Measurements from ENCODE around the gene RHOG. TPM values are rescaled to one million over a fixed set of nuclear protein-coding genes. Genes with fewer than 3 reads are reported as not detected.
"Not testable (repeated sequence)": the region's sequence is repeated elsewhere in the genome, so short reads cannot be mapped to it uniquely, and the experiment has no call there.

The RHOG gene
- total RNA-seq, 1 donor from 2014 or later: 163 TPM

DNA sequence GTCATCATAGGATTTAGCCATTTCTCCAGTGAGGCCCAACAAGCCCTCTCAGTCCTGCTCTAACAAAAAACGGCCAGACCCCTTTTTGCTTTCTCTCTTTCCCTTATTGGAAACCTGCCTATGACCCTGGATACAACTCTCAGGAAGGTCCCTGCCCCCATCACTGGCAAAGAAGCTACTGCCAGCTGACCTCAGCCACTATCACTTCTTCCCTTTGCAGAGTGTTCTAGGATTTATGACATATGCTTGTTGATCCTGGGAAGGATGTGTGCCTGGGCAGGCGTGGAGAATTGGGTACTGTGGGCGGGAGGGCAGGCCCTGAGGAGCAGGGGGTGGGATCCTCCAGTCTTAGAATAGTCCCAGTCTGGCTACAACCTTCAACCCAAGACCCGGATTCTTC lies 24.9 kb downstream of the RHOG start:
- no peak overlapping the region for H3K27ac Mint-ChIP-seq
- no peaks in the 10 kb centered on the region for H3K36me3 Mint-ChIP-seq (ENCODE audit: low read depth)
- H3K4me1 Mint-ChIP-seq: no peaks in the 10 kb centered on the region
- ATAC-seq (ENCODE audit: low read depth): no peak
- DNase-seq: no peak
- H3K27me3 Mint-ChIP-seq: no peaks in the 10 kb centered on the region
- H3K9me3 Mint-ChIP-seq: no peaks in the 10 kb centered on the region
- intact Hi-C loops (cut with micrococcal nuclease): no loop called here
- no peak overlapping the region for H3K4me3 Mint-ChIP-seq
- CTCF ChIA-PET: no interaction called here
- POLR2A ChIA-PET: interaction anchor here (0.7 kb wide), 1 partner anchor 22 kb away, joined by 3 read pairs; no protein-coding TSS in a partner anchor
- TF ChIP-seq, protein P1, sequence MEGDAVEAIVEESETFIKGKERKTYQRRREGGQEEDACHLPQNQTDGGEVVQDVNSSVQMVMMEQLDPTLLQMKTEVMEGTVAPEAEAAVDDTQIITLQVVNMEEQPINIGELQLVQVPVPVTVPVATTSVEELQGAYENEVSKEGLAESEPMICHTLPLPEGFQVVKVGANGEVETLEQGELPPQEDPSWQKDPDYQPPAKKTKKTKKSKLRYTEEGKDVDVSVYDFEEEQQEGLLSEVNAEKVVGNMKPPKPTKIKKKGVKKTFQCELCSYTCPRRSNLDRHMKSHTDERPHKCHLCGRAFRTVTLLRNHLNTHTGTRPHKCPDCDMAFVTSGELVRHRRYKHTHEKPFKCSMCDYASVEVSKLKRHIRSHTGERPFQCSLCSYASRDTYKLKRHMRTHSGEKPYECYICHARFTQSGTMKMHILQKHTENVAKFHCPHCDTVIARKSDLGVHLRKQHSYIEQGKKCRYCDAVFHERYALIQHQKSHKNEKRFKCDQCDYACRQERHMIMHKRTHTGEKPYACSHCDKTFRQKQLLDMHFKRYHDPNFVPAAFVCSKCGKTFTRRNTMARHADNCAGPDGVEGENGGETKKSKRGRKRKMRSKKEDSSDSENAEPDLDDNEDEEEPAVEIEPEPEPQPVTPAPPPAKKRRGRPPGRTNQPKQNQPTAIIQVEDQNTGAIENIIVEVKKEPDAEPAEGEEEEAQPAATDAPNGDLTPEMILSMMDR (IDR thresholded peaks at IDR 0.05): no peak

DNA sequence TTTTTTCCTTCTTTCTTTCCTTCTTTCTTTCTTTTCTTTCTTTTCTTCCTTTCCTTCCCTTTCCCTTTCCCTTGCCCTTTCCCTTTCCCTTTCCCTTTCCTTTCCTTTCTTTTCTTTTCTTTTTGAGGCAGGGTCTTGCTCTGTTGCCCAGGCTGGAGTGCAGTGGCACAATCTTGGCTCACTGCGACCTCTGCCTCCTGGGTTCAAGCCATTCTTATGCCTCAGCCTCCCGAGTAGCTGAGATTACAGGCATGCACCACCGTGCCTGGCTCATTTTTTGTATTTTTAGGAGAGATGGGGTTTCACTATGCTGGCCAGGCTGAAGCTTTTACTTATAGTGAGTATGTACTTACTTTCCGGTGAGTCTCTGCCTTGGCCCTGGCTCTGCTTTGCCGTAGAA lies 25.9 kb downstream of the RHOG start:
- ChIA-PET CTCF (interaction anchor here (0.6 to 1.6 kb wide), 2 partner anchors 35 to 299 kb away, joined by 3 to 4 read pairs; no protein-coding TSS in a partner anchor), POLR2A (interaction anchor here (0.7 kb wide), 1 partner anchor 23 kb away, joined by 3 read pairs; no protein-coding TSS in a partner anchor)
- H3K4me3 Mint-ChIP-seq; H3K9me3 Mint-ChIP-seq; intact Hi-C loops (cut with micrococcal nuclease); H3K27me3 Mint-ChIP-seq; DNase-seq; ATAC-seq (ENCODE audit: low read depth); H3K4me1 Mint-ChIP-seq; H3K27ac Mint-ChIP-seq; H3K36me3 Mint-ChIP-seq (ENCODE audit: low read depth): not testable (repeated sequence)

DNA sequence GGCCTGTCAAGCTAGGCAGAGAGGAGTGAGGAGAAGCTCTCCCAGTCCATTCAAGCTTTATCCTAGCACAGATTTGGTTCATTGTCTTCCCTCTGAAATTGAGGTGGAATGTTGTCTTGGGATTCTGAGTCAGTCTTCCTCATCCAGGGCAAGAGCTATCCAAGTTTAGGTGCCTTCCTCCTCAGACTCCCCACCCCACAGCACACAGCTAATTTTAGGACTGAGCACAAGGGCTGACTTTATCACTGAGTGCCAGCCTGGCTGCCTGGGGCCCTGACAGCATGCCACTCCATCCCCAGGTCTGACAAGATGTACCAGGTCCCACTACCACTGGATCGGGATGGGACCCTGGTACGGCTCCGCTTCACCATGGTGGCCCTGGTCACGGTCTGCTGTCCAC lies 29.8 kb downstream of the RHOG start:
- Mint-ChIP-seq H3K9me3 (no peaks in the 10 kb centered on the region), H3K27ac (no peak overlapping the region), H3K4me1 (peaks cover 13% of the 10 kb centered on the region), H3K4me3 (no peak overlapping the region), H3K27me3 (no peaks in the 10 kb centered on the region), H3K36me3 (ENCODE audit: low read depth) (peaks cover 5% of the 10 kb centered on the region)
- POLR2A ChIA-PET: interaction anchor here (7.4 kb wide), 1 partner anchor 29 kb away, joined by 46 read pairs; the partner anchor contains the start of gene RHOG
- TF ChIP-seq, protein P1 (IDR thresholded peaks at IDR 0.05): no peak
- DNase-seq: no peak
- CTCF ChIA-PET: interaction anchor here (1.2 to 4.2 kb wide), 2 partner anchors 29 to 262 kb away, joined by 5 to 36 read pairs; partner anchors contain the start of gene RHOG
- ATAC-seq (ENCODE audit: low read depth): no peak
- intact Hi-C loops (cut with micrococcal nuclease): no loop called here

DNA sequence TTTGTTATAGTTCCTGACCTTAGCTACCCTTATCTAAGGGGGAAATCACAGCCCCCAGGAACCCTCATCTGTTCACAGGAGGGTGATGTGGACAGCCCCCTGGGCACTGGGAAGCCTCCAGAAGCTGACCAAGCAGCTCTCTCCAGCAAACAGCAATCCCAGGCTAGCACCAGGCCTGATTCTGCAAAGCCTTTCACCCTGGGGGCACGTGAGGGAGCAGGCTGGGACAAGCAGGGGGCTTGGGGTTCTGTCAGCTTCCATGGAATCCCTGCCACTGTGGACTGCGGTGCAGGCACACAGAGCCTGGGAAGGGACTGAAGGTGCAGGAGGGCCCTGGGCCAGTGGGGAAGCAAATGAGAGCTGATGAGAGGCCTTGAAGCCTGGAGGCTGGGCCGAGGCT lies 30.3 kb downstream of the RHOG start:
- Mint-ChIP-seq H3K27ac (no peak overlapping the region), H3K36me3 (ENCODE audit: low read depth) (peaks cover 5% of the 10 kb centered on the region), H3K4me3 (no peak overlapping the region), H3K9me3 (no peaks in the 10 kb centered on the region), H3K4me1 (peaks cover 13% of the 10 kb centered on the region), H3K27me3 (no peaks in the 10 kb centered on the region)
- CTCF ChIA-PET: interaction anchor here (1.2 to 4.2 kb wide), 2 partner anchors 29 to 262 kb away, joined by 5 to 36 read pairs; partner anchors contain the start of gene RHOG
- intact Hi-C loops (cut with micrococcal nuclease): no loop called here
- no peak for ATAC-seq (ENCODE audit: low read depth)
- TF ChIP-seq, protein P1 (IDR thresholded peaks at IDR 0.05): no peak
- no peak for DNase-seq
- POLR2A ChIA-PET: interaction anchor here (1.7 to 7.4 kb wide), 2 partner anchors 15 to 30 kb away, joined by 6 to 46 read pairs; partner anchors contain the start of gene RHOG

DNA sequence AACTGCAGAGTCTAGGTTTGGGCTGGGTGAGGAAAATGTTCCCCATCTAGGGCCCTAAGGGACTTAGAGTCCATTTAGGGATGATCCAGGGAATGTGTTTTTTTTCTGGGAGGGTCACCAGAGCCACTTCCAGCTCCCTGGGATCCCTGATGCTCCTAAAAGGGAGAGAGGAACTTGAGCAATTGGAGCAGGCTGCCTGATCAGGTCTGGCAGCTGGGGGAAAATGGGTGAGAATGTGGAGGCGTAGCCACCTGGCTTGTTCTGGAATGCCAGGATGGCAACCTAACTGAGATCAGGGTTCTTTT lies 31.2 kb downstream of the RHOG start:
- Mint-ChIP-seq H3K4me3 (no peak overlapping the region), H3K36me3 (ENCODE audit: low read depth) (peaks cover 5% of the 10 kb centered on the region), H3K9me3 (no peaks in the 10 kb centered on the region), H3K4me1 (peaks cover 13% of the 10 kb centered on the region), H3K27ac (no peak overlapping the region), H3K27me3 (no peaks in the 10 kb centered on the region)
- ChIA-PET CTCF (interaction anchor here (1.0 to 4.2 kb wide), 11 partner anchors 11 to 264 kb away, joined by 3 to 36 read pairs (median 5); partner anchors contain the start of genes NUP98 and RHOG), POLR2A (interaction anchor here (0.8 to 7.4 kb wide), 7 partner anchors 12 to 45 kb away, joined by 3 to 46 read pairs (median 13); partner anchors contain the start of genes NUP98, RHOG and STIM1)
- intact Hi-C loops (cut with micrococcal nuclease): loop anchor here (2.0 to 5.0 kb wide), 2 partner anchors 25 to 37 kb away; no protein-coding TSS in a partner anchor
- no peak for ATAC-seq (ENCODE audit: low read depth)
- TF ChIP-seq, protein P1 (IDR thresholded peaks at IDR 0.05): no peak
- no peak for DNase-seq
